G401.6 (cell line): Measurements from ENCODE around the gene HDAC4.

Experiments used
- FAIRE-seq: peaks from 2 replicates; lab custom pipeline; 2012; peaks lifted over from hg19 to GRCh38; lab: Jason Lieb, UNC

The HDAC4 gene

DNA sequence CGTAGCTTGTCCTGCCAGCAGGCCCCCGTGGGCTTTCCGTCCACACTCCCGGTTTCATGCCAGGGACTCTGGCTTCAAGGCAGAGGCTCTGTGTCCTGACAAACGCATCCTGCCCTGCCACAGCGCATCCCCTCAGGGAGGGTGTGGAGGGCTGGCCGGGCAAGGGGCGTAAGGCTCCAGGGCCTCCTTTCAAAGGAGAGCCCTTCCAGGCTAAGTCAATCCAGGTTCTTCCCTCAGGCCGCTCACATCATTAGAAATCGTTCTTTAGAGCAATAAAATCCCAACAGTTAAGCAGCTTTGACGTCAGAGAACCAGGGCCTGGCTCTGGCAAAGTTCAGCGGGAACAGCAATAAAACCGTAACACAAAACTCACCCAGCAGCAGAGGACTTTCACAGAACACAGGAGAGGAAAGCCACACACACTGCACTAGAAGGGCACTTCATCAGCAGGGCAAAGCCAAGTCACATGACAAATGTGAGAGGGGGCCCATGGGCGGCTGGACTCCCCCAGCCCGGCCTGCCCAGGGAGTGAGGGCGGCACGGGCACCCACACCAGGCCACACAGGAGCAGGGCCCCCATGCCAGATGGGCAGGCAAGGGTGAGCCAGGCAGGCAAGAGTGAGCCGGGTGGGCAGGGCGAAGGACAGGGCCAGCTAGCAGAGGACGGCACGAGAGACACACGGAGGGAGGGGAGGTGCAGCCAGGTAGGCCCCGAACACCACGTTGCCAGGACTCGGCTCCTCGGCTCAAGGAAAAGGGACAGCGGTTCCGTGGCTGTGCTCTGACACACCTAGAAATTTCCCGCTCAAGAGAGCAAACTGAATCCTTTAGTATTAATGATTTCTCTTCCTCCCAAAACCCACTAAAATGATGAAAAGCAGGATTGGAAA is 52.0 kb downstream of the HDAC4 start:
- no peak for FAIRE-seq

DNA sequence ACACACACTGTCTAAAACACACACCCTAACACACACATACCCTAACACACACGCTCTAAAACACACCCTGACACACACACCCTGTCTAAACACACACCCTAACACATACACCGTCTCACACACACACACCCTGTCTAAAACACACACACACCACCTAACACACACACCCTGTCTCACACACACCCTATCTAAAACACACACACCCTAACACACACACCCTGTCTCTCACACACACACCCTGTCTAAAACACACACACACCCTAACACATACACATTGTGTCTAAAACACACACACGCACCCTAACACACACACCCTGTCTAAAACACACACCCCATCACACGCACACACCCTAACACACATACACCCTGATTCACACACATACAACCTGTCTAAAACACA is 54.1 kb downstream of the HDAC4 start:
- FAIRE-seq: no peak

DNA sequence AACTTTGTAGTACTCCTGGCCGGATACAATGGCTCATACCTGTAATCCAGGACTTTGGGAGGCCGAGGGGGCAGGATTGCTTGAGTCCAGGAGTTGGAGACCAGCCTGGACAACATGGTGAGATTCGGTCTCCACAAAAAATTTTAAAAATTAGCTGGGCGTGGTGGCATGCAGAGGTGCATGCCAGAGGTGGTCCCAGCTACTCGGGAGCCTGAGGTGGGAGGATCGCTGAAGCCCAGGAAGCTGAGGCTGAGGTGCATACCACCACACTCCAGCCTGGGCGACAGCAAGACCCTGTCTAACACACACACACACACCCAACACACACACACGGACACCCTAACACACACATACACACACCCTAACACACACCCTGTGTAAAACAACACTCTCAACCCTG is 55.6 kb downstream of the HDAC4 start:
- no peak for FAIRE-seq

DNA sequence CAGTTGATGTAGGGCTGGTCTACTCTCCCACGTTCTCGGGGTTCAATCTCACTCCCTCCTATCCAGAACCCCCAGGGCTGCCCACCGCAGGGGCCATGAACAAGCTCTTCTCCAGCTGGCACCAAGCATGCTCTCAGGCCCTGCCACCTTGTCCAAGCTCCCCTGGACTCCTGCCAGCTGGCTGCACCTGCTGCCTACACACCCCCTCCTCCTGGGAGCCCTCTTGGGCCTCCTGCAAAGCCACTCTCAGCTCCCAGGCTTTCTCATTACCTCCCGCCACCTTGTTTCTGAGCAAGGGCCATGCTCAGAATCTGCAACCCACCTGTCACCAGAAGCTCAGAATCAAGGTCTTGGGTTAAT is 56.0 kb downstream of the HDAC4 start:
- FAIRE-seq: no peak

DNA sequence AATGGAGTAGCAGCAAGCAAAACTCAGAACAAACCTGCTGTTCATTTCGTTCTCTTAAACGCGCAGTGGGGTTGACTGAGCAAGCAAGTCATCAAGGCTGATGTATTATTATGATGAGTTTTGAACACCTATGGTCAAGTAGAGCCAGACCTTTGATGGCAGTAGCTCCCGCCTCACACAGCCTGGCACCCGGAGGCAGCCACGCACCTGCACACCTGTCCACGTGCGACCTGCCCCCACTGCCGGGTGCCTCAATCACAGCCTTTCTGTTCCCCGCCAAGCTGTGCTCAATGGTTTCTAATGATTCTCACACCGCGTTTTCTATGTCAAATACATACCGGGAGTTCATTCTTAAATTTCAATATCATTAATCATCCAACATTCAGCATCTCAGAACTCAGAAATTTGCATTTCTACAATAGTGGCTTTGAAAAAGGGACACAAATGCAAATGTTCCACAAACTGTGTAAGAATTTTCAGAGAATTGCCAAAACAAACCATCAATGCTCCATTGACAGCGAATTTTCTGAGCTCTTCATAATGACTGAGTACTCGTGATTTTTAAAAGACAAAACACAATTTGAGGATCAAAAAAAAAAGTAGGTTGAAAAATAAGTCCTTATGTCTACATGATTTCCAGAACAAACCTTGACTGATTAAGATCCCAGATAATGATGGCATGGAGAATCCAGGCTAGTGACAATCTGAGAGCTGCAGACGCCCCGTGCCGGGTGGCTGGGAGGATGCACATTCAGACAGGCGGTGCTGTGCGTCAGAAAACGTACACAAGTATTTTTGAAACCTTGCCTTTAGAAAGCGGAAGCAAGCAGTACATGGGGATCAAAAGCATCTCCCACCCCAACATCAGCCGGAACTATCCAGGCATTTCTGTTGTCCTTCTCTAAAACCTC is 56.6 kb downstream of the HDAC4 start:
- no peak for FAIRE-seq

DNA sequence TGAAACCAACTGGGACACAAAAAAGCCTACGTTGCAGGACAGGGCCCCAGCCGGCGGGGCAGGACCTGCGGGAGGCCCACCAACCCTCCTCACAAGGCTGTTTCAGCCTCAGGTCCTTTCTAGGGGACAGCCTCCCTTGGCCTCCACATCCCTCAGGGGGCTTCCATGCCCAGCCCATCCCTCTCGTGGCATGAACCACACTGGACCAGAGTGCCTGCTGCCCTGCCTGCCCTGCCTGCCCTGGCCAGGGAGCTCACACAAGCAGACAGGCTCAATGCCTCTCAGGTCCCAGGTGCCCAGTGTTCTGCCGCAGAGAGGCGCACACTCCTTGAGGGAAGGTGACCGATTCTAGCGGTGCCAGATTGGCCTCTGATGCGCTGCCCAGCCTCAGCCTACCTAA is 57.4 kb downstream of the HDAC4 start:
- no peak for FAIRE-seq

DNA sequence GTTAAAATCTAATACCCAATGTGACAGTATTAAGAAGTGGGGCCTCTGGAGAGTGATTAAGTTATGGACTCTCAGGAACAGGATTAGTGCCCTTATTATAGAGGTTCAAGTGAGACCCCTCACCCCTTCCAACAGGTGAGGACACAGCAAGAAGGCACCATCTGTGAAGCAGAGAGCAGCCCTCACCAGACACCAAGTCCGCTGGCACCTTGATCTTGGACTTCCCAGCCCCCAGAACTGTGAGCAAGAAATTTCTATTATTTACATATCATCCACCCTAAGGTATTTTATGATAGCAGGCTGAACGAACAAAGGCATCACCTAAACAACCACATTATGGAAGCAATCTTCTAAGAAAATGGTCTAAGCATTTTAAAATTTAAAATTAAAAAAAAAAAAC is 59.0 kb downstream of the HDAC4 start:
- no peak for FAIRE-seq

DNA sequence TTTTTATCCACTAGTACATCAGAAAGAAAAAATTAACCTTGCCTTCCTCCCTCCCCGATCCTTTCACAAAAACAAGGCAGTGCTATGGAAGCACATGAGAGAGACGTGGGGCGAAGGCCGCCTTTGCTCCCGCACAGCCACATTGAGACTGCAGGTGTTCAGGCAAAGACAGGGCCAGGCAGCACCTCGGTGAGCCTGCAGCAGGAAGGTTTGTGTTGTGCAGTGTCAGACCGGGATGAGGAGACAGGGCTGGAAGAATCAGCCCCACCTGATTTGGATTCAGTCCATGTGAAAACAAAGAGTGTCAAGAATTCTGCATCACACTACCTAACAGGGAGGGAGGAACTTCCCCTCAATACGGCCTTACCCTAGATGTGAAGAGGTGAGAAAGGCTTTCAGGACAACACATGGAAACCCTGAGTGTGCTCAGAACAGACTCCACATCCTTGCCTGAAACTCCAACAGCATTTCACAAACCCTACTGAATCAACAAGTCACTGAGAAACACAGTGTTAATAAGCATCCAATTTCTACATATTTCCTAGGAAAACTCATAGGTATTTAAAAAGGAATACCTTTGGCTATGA is 59.6 kb downstream of the HDAC4 start:
- no peak for FAIRE-seq

DNA sequence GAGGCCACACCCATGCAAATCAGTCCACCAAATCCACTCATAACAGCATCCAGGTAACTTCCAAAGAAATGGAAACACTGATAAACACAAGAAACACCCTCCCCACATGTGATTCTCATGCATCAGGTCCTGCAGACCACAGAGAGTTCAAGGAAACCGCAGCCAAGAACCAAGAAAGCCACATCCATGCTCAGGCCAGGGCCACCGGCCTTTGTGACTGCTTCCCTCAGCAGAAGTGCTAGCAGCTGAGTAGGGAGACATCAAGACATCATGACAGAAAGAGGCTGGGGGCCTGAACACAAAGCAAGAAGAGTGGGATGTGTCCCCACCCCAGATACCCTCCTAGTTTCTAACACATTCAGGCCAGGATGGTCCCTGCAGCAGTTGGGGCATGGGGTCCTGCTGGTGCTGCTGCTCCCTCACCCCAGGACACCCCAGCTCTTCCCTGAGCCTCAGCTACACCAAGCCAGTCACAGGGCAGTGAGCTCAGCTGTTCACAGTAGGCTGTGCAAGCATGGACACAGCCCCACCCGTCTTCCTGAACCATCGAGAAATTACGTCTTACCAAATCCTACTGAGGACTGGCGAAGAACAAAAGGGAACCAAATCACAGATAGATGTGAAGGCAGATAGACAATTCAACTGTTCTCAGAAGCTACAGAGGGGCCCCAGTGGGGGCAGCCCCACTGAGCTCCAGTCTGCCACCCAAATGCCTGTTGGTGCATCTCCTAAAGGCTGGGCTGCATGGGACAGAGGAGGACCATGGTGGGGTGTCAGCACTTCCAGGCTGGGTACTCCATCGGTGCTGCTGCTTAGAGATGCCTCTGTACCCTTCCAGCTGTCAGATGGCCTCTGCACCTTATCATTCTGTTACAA is 60.9 kb downstream of the HDAC4 start:
- no peak for FAIRE-seq

DNA sequence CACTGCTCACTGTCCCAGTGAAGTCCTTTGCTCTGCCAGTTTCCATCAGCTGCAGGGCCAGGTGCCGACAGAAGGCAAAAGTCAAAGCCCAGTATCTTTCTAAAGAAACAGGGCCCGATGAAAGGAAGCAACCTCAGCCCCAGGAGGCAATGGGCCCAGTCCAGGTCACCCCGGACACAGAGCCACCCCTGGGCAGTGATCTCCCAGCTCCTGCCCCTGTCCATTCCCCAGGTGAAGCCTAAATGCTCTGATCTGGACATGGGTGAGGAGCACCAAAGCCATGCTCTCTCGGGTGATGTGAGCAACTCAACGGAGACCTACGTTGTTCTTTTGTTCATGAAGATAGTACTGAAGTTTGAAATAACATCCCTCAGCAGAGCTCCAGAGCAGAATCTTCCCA is 61.6 kb downstream of the HDAC4 start:
- no peak for FAIRE-seq

DNA sequence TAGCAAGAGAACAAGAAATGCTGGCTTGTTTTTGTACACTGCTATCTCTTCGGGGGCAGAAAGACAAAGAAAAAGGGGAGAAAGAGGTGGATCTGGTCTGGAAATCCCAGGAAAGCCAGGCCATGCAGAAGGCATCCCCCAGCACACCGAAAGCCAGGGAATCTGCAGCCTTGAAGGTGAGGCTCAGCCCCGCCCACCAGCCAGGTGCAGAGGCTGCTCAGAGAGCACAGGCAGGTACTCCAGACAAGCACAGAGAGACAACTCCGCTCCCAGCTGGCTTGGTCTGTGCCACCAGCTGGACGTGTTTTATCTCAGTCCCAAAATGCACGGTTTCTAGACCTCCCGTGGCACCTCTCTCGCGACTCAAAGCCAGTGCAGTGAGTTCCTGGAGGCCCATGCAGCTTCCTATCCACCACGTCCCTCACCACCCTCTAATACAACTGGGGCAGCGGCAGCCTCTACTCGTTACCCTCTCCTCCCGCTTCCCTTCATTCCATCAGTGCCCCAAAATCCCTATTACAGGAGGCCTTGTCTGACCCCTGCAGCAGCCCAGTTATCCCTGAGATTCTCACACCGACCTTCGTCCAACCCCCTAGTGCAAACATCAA is 62.8 kb downstream of the HDAC4 start:
- no peak for FAIRE-seq

DNA sequence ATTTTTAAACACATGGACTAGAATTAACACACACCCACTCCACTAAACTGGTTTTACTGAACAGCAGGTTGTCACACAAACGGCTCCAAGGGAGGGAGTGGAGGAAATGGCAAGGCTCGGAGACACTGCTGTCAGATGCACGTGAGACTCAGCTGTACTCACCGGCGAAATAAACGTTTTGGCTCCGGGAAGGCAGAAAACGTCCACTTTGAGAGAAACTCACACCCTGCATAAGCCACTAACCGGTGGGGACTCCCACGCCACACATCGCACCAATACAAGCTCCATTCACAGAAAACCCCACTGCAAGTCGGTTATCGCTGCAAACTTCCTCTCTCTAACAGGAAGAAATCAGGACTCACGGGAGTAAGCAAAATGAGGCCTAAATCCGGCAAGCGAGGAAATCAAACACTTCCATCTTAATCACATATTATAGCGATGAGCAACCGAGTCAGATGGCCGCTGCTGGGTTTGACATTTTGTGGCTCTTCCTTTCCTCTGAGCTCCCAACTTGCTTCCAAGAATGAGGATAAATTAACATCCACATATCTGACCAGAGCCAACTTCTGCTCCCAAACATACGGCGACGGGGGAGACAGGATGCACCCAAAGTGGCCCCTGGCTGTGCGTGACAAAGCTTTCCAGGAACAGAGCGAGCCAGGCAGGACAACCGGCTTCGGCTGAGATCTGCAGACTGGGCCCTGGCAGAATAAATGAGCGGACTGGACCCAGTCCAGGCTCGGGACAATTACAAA is 63.5 kb downstream of the HDAC4 start:
- FAIRE-seq: no peak

DNA sequence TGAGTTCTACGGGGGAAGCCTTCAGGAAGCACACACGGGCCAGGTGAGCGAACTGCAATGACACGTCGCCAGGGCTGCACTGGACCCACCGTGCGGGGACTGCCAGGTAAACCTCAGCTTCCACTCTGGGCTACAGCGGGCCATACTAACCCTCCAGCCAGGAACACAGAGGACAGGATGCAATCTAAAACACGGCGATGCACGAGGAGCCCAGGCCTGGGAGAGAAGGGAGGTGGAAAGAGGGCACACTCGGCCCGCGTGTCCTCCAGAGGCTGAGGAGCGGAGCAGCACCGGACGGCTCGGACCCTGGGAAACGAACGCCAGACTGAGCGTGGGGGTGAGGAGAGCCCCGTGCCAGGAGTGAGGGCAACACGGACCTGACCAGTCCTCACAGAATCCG is 69.3 kb downstream of the HDAC4 start:
- FAIRE-seq: no peak

DNA sequence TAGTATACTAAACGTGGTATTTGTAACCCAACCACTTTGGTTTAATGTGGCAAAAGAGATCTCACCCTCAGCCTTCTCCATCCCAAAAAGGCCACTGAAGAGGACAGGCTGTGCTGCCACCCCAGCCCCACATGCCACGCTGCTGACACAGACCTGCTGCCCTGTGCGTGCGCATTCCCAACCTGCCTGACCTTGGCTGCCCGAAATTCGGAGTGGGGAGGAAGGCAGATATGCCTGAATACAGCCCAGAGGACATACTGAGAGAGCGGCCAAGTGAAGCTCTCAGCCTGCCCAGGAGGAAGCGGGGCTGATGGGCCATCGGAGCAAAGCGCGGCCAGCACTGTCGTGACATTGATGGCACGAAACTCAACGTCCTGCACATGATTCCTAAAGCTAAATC is 70.0 kb downstream of the HDAC4 start:
- no peak for FAIRE-seq

DNA sequence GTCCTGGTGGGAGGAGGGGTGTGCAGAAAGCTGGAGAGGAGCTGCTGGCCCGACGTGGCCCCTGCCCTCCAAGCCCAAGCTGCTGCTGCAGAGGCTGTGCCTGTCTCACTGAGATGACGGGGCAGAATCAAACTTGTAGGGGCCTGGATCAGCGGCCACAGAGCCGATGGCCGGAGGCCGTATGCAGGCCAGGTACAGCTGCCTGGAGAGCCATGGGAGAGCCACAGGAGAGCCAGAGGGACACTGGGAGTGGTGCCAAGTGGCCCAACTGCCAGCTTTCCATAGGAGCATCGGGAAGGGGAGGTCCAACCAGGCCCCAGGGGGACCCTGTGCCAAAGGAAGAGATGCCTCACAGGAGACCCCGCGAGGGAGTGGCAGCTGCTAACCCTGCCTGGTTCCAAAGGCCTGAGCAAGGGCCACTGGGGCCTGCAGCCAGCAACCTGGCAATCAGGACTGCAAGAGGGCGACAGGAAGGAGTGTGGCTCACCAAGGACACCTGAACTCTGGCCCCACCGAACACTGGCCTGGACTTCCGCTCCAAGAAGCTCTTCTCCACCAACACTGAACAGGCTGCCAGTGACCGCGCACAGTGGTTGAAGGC is 70.7 kb downstream of the HDAC4 start:
- FAIRE-seq: no peak

DNA sequence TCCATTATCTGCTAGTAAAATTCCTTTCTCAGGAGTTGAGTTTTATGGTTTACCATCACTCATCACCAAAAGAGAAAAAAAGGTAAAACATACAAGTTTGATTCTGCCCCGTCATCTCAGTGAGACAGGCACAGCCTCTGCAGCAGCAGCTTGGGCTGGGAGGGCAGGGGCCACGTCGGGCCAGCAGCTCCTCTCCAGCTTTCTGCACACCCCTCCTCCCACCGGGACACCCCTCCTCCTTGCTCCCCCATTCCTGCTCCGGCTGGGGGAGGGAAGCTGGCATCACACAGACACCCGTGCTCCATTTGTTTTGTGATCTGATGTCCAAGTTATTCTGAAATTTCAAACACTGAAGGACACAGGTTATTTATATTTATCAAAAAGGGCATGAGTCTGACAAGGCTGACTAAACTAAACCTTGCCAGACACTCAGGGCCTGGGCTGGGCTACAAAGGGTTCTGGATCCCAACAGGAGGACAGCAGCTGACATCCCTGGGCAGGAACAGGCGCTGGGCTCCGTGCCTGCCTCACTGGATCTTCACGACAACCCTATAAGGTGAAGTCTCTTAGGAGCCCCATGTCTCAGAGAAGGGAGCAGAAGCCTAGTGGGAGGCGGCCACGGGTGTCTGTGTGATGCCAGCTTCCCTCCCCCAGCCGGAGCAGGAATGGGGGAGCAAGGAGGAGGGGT is 71.4 kb downstream of the HDAC4 start:
- FAIRE-seq: no peak

DNA sequence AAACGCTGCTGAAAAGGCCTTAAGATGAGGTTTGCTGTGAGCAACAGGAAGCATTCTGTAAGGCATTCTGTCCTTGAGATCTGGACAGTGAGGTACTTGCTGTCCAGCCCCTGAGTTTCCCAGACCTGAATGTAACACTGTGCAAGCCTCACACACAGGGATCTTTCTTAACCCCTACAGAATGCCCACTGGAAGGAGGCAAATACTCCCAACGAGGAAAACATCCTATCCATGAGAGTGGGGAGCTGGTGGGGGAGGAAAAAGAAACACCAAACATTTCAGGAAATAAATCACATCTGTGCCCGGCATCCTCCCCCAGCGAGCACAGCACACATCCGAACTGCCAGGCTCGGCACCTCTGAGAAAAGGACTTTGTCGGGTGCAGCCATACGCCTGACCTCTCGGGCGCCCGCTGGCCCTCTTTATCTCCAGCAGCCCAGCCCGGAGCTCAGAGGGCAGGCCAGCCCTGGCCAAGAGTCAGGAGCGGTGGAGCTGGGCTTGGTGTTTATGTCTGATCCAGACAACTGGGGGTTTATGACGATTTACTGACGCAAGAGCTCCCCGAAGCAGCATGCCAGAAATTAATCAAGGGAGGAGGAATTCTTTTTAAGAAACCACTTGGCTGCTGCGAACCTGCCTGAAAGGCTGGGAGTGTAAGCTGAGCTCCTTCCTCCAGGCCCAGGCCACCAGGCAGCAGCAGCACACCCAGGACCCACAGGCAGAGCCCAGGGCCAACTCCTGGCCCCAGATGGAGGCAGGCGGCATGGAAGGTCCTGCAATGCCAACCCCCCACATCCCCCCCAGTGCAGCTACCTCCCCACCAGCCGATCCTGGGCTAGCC is 72.2 kb downstream of the HDAC4 start:
- no peak for FAIRE-seq

DNA sequence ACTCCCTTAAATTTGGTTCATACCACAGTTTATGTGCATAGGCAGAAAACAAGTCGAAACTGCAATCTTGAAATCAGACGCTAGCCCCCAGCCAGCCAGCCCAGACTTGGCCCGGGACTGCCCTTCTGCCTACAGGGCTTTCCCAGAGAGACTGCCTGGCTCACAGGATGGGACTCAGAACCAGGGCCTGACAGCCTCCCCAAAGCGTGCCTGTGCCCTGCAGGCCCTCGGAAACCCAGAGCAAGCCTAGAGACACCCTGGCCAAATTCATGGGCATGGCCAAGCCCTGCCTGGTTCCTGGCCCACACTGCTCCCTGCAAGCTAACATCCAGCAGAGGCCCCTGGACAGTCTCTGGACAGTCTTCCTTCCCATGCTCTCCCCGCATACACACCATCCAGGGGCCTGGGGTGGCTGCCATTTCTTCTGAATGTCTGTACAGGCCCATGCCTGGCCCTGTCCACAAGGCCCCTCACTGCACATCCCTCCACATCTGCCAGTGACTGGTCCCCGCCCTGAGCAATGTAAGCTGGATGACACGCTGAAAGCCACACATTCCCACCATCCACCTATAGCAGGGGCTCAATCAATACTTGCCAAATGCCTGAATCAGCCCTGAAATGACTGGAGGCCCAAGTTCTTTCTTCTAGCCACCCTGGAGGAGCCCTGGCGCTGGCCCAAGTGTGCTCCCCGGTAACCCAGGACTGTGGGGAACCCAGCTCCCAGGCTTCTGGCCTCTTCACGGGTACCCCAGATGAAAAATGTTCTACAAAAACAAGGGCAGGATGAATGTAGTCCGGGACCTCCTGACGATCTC is 73.1 kb downstream of the HDAC4 start:
- no peak for FAIRE-seq
